Iris pigment epithelial cell (primary cell): ENCODE data around the gene HGFAC.

ENCODE experiments used
- DNase-seq: peaks from one replicate; pipeline ENCODE4 v3.0.0-alpha.2; 2011; ENCODE audit warnings: low read depth

HGFAC gene

DNA sequence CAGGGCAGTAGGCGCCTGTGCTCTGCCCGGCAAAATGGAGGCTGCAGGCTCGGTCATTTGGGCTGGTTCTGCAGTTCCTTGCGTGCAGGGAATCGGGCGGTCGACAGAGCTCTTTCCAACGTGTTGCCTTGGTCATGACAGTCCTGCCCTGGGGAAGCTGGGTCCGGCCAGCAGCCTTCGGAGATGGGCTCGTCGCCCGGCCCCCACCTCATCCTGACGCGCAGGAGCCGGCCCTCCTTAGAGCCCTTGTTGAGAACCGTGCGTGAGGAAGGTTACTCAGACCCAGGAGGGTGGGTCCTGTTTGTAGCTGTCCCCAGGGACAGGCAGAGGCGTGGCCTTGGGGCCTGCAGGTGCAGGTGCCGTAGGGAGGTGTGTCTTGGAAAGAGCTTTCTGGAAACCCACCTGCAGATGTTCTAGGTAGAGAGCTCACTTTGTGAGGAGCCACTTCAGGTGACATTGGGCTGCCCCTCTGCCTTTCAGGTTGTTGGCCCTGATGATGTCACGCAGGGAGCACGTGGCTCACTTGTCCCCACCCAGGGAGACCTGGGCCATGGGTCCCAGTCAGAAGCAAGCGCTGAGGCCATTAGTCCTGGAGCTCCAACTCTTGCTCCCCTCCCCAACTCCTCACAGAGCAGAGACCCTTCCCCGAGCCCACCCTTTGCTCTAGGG, 15.2 kb upstream of the HGFAC start:
- DNase-seq = no peak

DNA sequence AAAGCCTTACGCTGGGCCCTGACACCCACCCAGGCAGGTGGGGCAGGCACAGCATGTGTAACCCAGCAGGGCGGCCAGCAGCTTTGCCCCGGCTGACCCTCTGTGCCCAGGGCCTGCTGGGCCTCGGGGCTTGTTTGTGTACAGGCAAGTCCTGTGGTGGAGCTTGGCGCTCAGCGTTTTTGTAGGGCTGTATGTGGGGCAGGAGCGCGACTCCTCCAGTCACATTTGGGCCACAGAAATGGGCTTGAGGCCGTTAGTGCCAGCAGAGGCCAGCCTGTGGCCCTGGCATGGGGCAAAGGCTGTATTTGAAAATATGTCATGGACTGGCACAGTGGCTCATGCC, 14.7 kb upstream of the HGFAC start:
- no peak for DNase-seq

DNA sequence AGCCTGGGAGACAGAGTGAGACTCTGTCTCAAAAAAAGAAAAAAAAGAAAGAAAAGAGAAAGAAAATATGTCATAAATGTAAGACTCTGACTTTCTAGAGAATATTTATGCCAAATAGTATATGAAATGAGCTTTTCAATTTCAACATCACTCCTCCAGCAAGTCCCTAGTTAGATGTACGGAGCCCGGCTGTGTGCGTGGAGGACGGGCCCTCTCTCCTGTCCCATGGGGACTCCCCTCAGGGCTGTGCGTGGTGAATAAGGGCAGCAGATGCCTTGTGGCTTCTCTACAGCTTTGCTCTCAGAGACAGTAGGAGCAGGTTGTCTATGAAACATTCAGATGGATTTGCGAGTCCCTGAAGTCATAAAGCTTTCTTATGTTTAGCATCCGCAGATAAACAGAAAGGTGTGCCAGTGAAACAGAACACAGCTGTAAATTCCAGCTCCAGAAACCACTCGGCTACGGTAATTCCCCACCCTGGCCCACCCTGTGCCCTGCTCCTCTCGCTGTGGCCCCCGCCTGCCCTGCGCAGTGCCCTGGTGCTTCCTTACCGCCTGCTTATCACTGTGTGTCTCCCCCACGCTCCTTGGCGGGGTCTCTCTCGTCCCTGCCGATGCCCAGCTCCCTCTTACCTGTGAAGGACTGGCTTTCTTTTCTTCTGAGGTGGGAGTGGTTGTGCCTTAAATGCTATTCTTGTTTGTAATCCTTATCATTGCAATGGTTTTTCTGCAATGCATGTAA, 13.9 kb upstream of the HGFAC start:
- no peak for DNase-seq

DNA sequence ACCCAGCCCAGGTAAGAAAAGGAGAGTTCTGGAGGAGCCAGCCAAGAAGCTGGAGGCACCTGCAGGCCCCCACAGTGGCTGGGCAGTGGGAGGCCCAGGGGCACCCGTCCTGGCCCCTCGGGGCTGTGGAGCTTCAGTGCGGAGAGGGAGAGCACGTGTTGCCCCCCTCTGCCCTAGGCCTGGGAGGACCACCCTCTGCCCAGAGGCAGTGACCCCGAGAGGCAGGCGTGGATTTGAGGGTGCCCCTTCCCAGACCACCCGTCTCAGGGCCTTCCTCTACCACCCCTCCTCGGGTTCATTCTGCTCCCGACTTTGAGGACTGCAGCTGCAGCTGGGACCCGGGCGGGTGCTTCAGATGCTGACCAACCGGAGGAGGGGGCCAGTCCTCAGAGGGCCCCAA, 12.1 kb upstream of the HGFAC start:
- no peak for DNase-seq

DNA sequence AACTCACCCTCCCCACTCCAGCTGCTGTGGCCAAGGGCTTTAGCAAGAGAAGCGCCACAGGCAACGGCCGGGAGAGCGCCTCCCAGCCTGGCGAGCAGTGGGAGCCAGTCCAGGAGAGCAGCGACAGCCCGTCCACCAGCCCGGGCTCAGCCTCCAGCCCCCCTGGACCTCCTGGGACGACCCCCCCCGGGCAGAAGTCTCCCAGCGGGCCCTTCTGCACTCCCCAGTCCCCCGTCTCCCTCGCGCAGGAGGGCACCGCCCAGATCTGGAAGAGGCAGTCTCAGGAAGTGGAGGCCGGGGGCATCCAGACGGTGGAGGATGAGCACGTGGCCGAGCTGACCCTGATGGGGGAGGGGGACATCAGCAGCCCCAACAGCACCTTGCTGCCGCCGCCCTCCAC, 11.2 kb upstream of the HGFAC start:
- DNase-seq = no peak

DNA sequence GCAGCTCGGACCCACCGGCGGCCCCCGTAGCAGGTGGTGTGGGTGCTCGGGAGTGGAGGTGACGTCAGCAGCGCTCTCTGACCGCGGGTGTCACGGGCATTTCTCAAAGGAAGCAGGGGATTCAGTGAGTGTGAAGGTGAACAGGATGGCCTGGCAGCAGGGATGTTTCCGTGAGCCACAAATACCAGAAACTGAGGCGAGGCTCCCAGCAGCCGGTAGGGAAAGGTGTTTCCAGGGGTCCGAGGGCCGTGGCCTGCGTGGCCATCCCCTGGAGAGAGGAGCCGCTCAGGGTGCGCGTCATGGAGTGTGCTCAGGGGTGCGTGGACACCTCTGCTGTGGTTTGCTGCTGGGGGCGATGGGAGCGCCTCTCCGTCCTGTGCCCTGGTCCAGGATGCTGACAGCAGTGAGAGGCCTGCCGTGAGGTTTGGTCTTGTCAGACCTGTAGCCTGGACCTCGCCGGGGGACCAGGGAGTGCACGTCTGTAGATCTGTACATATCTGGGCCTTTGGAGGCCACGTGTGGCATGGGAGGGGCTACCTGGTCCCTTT, 10.2 kb upstream of the HGFAC start:
- no peak for DNase-seq

DNA sequence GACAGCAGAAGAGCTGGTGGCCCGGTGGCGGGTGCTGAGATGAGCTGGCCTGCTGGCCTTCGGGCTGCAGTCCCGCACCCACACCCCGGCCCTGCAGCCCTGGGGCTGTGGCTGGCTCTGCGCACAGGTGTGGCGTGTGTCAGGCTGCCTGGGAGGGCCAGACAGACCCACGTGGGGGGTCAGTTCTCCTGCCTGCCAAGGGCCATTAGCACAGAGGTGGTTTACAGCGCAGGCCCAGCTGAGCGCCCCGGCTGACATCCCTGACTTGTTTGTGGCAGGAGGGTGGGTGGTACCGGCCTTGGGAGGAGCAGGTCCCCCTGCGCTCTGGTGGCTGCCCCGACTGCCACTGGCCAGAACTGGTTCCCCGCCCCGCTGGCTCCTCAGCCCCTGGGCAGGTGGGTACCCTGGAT, 9.4 kb upstream of the HGFAC start:
- no peak for DNase-seq

DNA sequence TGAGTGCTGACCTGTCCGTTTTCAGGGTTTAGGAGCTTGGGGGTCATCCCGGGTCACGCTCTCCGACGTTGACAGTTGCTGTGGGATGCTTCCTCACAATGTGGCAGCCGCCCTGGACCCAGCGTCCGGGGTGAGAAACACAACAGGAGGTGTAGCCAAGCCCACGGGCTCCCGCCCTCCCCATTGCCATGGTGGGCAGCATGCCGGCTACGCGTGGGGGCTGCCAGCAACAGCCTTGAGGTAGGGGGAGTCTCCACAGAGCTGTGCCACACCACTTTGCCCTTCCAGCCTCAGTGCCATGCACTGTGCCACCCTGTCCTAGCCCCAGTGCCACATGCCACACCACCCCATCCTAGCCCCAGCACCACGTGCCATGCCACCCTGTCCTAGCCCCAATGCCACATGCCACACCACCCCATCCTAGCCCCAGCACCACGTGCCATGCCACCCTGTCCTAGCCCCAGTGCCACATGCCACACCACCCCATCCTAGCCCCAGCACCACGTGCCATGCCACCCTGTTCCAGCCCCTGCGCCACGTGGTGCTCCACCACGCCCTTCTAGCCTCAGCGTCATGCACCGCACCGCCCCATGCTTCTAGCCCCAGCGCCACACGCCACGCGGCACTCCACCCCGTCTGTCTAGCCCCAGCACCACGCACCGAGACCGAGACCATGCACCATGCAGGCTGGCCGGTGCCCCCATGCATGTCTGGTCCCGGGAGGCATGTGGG, 8.5 kb upstream of the HGFAC start:
- DNase-seq = no peak

DNA sequence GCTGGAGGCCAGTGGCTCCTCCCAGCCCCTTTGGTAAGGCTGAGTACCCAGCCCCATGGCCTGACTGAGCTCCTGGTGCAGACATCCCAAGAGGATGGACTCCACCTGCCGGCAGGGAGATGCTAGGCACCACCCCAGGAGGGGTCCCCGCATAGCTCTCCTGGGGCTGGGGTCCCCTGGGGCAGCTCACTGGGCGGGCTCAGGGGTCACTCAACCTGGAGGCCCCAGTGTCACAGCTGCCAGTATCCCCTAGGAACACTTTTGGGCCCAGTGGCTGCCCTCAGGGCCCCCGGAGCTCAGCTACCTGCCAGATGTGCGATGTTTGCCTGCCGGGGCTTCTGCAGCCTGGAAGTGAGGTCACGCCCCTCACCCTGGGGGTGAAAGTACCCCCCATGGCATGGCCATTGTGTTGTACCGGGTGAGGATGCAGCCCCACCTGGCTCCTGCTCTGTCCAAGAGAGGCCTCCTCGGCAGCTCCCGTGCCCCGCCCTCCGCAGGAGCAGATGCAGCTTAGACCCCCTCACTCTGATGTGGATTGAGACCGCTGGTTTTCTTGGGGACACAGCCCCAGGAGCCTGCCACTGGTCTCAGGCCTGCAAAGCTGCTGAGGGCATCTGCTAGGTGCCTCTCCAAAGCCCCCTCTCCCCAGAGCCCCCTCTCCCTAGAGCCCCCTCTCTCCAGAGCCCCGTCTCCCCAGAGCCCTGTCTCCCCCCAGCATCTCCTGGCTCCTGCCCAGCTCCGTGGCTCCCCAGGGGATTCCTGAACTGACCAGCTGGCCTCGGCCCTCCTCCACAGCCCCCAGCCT, 6.7 kb upstream of the HGFAC start:
- DNase-seq = no peak

DNA sequence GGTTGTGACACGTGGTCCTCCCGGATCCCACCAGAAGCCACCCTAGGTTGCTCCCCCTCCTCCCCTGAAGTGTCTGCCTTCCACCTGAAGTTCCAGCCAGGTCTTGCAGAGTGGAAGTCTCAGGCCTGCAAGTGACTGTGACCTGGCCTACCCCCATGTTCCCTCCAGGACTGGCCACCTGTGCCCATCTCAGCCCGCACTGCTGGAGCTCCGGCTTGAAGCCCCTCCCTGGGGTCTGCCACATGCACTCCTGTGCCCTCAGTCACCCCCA, 6.1 kb upstream of the HGFAC start:
- DNase-seq = no peak

DNA sequence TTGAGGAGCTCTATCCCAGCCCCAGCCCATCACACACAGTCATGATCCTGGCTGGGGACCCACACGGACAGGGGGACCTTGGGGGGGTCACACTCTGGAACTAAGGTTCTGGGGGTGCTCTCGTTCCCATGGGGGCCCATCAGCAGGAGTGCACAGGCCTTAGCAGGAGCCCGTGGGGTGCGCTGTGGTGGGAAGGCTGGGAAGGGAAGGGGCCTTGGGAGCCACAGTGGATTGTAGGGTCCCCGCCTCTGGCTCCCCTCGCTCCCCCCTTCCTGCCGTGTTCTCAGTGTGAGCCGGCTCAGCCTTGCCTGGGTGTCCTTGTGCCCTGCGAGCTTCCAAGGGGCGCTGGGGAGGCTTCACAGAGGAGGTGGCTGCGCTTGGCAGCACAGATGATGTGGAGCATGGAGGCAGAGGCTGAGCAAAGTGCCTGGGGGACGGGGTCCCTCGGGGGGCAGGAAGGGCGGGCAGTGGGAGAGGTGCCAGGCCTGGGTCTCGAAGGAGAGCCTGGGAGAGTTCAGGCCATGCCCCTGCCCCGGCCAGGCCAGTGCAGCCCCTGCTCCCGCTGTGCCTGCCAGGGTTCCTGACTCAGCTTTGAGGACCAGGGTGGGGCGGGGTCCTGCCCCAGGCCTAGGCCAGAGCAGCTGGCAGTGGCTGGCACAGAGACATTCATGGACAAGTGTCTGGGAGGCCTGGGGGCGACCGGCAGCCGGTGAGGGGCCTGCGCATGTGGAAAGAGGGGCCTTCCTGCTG, 5.5 kb upstream of the HGFAC start:
- no peak for DNase-seq

DNA sequence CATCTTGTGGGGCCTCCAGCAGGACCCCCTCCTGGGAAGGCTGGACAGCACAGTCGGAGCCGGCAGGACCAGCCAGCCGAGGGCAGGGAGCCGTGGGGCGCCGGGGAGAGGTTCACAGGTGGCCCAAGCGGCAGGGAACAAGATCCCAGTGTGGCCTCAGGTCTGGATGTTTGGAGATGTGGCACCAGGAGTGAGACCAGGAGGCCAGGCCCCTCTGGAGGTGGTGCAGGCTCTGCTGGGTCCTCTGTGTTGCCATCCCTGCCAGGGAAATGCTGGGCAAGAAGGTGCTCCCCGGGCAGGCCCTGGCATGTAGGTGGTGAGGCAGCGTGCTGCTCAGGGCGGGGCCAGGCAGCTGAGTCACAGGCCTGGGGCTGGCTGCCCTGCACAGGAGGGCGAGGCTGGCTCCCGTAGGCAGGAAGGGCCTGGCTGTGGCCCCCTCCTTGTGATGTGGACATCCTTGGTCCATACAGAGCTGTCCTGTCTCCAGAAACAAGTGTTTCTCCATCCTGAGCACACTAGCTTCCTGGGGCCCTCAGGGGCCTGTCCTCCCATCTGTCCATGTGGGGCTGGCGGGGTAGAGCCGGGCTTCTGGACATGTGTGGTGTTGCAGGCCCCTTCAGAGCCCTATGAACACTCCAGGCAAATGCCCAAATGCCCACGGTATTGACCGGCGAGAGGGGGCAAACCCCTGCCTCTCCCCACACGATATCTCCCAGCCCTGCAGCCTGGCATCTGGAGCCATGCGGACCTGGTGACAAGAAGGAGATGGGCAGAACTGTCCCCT, 4.8 kb upstream of the HGFAC start:
- peak; percentile 41 for DNase-seq

DNA sequence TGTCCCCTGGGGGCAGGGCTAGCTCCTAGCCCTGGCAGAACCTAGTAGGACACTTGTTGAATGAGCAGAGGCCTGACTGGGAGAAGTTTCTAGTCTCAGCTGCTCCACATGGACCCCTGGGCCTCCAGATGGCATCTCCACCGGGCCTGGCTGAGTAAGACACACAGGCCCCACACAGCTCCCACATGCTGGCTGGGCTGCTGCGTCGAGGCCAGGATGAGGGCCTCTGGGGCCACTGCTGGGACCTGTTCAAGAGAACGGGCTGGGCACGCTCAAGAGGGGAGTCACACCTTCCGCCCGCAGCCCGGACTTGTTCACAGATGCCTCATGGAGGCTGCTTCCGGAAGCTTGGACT, 4.2 kb upstream of the HGFAC start:
- no peak for DNase-seq

DNA sequence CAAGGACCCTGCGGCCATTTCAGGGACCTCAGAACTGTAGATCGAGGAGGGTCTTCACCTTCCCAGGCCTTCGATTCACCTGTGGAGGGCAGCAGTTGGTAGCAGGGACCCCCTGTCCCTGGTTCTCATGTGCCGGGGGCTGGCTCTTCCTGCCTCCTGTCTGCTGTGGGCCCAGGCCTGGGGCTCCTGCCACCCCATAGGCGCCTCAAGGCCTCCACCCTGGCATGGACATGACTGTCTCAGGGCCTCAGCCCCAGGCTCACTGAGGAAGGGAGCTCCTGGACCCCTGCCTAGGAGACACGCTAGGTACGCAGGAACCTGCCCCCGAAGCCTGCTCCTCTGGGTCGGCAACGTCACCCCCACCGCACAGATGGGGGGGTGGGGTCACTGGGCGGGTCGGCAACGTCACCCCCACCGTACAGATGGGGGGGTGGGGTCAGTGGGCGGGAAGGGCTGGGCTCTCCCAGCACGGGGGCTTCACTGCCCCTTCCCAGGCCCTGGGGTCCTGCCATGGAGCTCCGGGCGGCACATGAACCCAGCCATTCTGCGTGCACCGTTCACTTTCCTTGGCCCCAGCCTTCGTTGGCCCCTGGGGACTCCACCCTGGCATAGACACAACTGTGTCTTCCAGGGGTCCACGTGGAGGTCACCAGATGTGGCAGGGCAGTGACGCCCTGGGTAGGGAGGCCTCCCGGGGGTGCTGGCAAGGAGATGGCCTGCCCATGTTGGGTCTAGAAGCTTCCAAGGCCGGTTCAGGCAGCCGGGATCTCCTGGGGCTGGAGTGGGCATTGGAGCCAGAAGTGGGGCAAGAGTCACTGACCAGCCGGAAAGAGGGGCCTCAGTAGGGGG, 3.5 kb upstream of the HGFAC start:
- no peak for DNase-seq

DNA sequence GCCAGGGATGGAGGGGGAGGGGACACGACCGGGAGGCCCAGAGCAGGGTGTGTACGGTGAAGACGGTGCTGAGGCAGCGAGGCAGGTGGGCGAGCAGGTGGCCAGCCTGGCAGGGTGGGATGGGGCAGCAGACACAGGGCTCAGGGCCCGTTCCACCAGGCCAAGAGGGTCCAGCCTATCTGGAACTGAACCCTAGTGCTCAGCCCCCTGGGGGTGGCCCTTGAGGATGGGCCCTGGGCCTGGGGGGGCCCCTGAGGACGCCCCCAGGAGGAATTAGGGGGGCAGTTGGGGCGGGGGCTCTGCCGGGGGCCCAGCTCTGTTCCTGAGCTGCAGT, 3.0 kb upstream of the HGFAC start:
- no peak for DNase-seq

DNA sequence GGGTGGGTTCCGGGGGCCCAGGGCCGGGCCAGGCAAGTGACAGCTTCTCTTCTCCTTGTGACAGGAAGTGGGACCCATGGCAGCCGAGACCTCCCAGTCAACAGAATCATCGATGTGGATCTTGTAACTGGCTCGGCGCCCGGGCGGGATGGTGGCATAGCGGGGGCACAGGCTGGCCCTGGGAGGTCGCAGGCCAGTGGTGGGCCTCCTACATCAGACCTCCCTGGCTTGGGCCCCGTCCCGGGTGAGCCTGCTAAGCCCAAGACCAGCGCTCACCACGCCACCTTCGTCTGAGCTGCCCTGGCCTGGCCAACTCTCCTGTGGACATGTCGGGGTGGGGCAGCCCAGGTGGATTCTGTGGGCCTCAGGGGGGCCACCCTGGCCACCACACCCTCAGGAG, 2.4 kb upstream of the HGFAC start:
- no peak for DNase-seq

DNA sequence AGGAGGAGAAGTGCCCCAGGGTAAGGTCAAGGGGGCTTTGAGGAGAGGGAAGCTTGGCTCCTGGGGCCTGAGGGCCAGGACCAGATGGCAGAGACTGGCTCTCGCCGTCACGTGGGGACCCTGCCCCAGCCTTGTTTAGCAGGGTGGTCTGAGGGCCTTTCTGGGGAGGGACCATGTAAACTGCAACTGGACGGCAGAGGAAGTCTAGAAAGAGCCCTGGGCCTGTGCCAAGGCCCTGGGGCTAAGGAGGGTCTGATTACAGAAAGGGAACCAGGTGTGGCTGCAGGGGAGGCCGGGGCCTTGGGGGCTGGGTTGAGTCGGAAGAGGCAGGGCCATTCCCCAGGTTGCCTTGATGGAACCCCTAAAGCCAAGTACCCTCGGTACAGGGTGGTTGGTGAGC, 1.8 kb upstream of the HGFAC start:
- DNase-seq = no peak

DNA sequence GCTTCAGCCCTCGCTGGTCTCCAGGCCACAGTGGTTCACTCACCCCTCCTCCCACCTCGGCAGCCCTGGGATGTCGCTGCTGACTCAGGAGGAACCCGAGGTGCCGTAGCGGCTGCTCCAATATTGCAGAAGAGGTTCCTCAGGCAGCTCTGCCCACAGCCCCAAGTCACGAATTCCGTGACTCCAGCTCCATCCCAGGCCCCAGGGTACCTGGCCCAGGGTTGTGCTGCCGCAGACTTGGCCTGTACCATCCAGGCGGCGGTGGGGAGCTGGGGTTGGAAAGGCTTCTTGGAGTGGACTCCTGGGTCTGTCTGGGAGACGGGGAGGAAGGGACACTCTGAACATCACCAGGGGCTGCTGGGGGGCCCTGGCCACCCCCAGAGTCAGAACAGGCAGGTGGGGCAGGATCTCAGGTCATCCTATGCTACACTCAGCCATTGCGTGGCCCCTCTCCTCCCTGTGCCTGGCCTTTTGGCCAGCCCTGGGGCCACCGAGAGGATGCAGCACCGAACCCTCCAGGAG, 728 bp upstream of the HGFAC start:
- DNase-seq = peak; percentile 15

DNA sequence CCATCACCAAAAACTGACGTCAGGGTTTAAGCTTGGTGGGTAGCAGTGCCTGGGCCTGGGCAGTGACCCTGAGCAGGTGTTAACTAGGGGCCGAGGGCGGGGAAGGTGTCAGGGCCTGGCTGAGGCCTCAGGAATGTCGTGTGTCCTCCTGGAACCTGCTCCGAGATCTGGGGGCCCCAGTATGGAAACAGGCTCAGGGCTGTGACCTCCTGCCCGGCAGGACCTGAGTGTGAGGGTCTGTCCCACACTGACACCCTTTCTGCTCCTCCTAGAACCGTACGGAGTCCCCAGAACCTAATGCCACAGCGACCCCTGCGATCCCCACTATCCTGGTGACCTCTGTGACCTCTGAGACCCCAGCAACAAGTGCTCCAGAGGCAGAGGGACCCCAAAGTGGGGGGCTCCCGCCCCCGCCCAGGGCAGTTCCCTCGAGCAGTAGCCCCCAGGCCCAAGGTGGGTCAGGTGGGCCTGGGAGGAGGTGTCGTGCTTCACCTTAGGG, 741 bp downstream of the HGFAC start:
- DNase-seq = no peak
